Thyroid gland (tissue), 4 donors: ENCODE results near the gene ABO. TPM values are rescaled to one million over a fixed set of nuclear protein-coding genes. Genes with fewer than 3 reads are reported as not detected.
"Not testable (repeated sequence)": the region's sequence is repeated elsewhere in the genome, so short reads cannot be mapped to it uniquely, and the experiment has no call there.

ENCODE experiments used
- DNase-seq, 2 donors: peaks; one replicate each; pipeline ENCODE4 v3.0.0-alpha.2; 2019
- H3K27ac ChIP-seq, 3 donors: fragments of 200-600 bp; sonication (generic); 1 replicate in 2 of 3; 2 replicates in 1 of 3; pipeline ENCODE4 v1.5.1; 2016 to 2019; ENCODE audit warnings: mild to moderate bottlenecking in 1 of 3, moderate library complexity in 1 of 3
- H3K27me3 ChIP-seq: fragments of 200-600 bp; sonication (generic); one replicate; pipeline ENCODE4 v1.5.1; 2019
- H3K36me3 ChIP-seq, 2 donors: fragments of 200-600 bp; sonication (generic); one replicate each; pipeline ENCODE4 v1.5.1; 2016 to 2019
- H3K4me1 ChIP-seq, 2 donors: fragments of 200-600 bp; sonication (generic); one replicate each; pipeline ENCODE4 v1.5.1; 2017 to 2019
- H3K4me3 ChIP-seq, 3 donors: fragments of 200-600 bp; sonication (generic); replicated peaks in 1 of 3; 1 replicate in 2 of 3; 2 replicates in 1 of 3; pipeline ENCODE4 v1.5.1; 2016; ENCODE audit warnings: mild to moderate bottlenecking in 1 of 3
- H3K9me3 ChIP-seq: fragments of 200-600 bp; sonication (generic); one replicate; pipeline ENCODE4 v1.5.1; 2017
- CTCF ChIP-seq, 6 experiments: fragments of 200-600 bp in 3 of 6; fragments of 450-650 bp in 3 of 6; sonication (generic) in 3 of 6; IDR thresholded peaks; one replicate each; pipeline ENCODE4 v1.5.1; 2016 to 2019; ENCODE audit warnings: antibody characterized with exemption in 6 of 6, mild to moderate bottlenecking in 2 of 6, inconsistent platforms in 1 of 6, moderate library complexity in 1 of 6
- POLR2A ChIP-seq, 2 donors: fragments of 450-650 bp; IDR thresholded peaks; one replicate each; pipeline ENCODE4 v1.6.1; 2017; ENCODE audit warnings: antibody characterized with exemption in 2 of 2, mild to moderate bottlenecking in 2 of 2, moderate library complexity in 1 of 2
- WGBS, 2 donors: methylation state at CpG; one replicate each; pipeline ENCODE4 v1.1.5; 2017; 5-methylcytosine and 5-hydroxymethylcytosine counted together
- intact Hi-C: fragments of 100-400 bp; cut with DNase I; formaldehyde crosslinking; loops from one replicate; pipeline ENCODE4 v1.15.1; 2023
- total RNA-seq, 4 donors: library from RNA; depleted of rRNA; stranded (reverse); fragments of >200 nt; gene quantifications; one replicate each; pipeline ENCODE4 v1.2.3, GENCODE V29; 2016

The ABO gene
- total RNA-seq, 4 donors from 2014 or later: 15.7 to 32.6 (median 24.9) TPM

DNA sequence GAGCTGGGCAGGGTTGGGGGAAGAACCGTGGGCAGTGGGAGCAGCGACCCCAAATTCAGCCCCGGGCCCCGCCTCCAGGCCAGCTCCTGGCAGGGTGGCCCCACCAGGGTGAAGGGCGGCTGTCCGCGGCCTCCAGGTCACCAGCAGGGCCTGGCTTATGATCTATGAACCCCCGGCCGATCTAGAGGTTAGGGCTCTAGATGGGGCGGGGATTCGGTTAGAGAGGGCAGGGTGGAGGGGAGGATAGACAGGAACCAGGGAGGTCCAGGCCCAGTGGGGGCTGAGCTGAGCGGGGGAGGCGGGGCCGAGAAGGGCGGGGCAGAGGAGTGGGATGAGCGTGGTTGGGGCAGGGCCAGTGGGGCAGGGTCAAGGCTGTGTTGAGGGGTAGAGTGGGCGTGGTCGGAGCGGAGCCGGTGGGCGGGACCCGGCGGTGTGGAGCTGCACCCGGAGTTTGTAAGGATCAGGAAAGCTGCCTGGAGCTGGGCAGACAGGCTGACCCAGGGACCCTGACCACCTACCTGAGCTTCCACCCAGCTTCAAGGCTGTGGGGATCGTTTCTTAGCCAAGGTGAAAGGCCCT lies 36.6 kb downstream of the ABO start:
- H3K27ac ChIP-seq: peak overlapping the region; percentile 79 to 89 (median 89)
- intact Hi-C loops: loop anchor here (5.0 kb wide), 1 partner anchor 39 kb away; the partner anchor contains the start of gene ABO
- H3K4me3 ChIP-seq: no peak overlapping the region
- H3K36me3 ChIP-seq: no peaks in the 10 kb centered on the region
- no peaks in the 10 kb centered on the region for H3K27me3 ChIP-seq
- 14 to 24% methylated on average over 16 to 20 of the region's 25 CpGs for WGBS, 2 donors
- no peaks in the 10 kb centered on the region for H3K9me3 ChIP-seq
- H3K4me1 ChIP-seq: peaks cover 19 to 44% of the 10 kb centered on the region in 2 donors
- peak; percentile 92 to 97 for DNase-seq
- TF ChIP-seq CTCF (IDR thresholded peaks at IDR 0.05) (no peak), POLR2A (IDR thresholded peaks at IDR 0.05) (peak in 1 of 2 donors; percentile 71)

GRCh38 chr9:133237035-133237731 lies 37.8 kb downstream of the ABO start:
- DNase-seq: peak in 1 of 2 donors; percentile 21
- Histone ChIP-seq H3K27ac (peak overlapping the region; percentile 79 to 89 (median 89)), H3K4me1 (peaks cover 19 to 43% of the 10 kb centered on the region in 2 donors), H3K9me3 (no peaks in the 10 kb centered on the region), H3K27me3 (no peaks in the 10 kb centered on the region), H3K4me3 (no peak overlapping the region), H3K36me3 (no peaks in the 10 kb centered on the region)
- TF ChIP-seq POLR2A (IDR thresholded peaks at IDR 0.05) (no peak), CTCF (IDR thresholded peaks at IDR 0.05) (no peak)
- WGBS, 2 donors: 39 to 49% methylated on average over 17 of the region's 17 CpGs
- intact Hi-C loops: loop anchor here (5.0 kb wide), 1 partner anchor 40 kb away; the partner anchor contains the start of gene ABO

DNA sequence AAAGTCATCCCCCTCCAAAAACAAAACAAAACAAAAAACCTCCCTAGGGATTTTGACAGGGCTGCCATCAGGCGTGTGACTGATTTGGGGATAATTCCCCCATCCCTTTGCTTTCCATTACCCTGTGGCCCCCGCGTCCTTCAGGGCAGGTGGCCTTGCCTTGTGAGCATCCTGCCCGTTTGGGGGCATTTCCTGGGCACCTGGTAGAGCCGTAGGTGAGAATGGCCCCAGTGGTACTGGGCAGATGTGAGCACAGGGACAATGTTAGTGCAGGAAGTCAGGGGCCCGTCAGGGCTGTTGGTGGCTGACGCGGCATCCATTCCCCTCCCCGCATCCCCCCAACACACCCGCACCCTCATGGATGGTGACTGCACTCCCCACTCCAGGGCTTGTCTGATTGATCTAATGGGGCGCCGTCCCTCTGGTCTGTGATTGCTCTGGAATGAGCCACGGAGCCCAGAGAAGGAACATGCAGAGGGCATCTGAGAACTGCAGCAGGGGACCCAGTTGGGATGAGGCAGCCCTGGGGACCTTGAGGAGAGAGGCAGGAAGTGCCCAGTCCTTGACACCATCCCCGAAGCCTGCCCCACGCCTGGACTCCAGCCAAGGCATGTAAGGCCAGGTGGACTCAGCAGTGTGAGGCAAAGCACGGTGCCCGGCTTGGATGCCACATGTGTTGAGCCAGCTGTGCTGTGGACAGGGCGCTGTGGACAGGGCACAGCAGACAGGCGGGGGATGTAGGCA lies 38.5 kb downstream of the ABO start:
- Histone ChIP-seq H3K27ac (peak overlapping the region; percentile 25 to 89 (median 89)), H3K4me1 (peaks cover 19 to 40% of the 10 kb centered on the region in 2 donors)
- DNase-seq: peak; percentile 53 to 54
- H3K36me3 ChIP-seq, H3K9me3 ChIP-seq, H3K27me3 ChIP-seq, H3K4me3 ChIP-seq: not testable (repeated sequence)
- 80% methylated on average over 10 to 18 of the region's 19 CpGs for WGBS, 2 donors
- intact Hi-C loops: loop anchor here (5.0 kb wide), 1 partner anchor 41 kb away; the partner anchor contains the start of gene ABO

DNA sequence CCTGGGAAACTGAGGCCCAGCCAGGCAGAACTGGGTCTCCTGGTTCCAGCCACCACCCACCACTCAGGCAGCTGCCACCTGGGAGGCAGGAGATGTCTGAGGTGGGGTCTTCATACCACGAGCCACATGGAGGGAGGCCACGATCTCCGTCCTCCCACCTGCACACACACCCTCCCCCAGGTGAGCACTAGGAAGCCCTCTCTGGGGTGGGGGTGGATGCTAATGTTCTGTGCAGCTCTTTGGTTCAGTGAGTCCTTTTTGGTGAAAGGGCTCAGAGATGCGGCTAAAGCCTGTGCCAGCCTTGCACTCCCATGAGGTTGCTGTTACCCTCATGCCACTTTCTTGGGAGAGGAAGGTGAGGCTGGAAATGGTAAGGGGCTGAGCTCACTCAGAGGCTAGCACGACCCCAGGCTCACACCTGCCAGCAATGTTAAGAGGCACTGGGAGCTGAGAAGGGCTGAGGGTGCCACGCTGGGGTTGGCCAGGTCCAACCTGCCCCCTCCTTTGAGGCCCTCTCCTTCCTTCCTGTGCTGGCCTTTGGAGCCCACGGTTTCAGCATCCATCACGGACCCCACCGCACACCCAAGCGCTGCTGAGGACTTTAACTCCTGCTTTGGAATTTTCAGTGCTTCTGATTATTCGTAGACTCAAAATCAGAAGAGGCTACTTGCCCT lies 39.3 kb downstream of the ABO start:
- H3K36me3 ChIP-seq: no peaks in the 10 kb centered on the region
- intact Hi-C loops: loop anchor here (5.0 kb wide), 1 partner anchor 42 kb away; the partner anchor contains the start of gene ABO
- H3K9me3 ChIP-seq: no peaks in the 10 kb centered on the region
- WGBS, 2 donors: 89 to 93% methylated on average over 8 to 11 of the region's 11 CpGs
- H3K27ac ChIP-seq: no peak overlapping the region
- DNase-seq: no peak
- TF ChIP-seq CTCF (IDR thresholded peaks at IDR 0.05) (no peak), POLR2A (IDR thresholded peaks at IDR 0.05) (no peak)
- H3K4me1 ChIP-seq: peaks cover 19 to 32% of the 10 kb centered on the region in 2 donors
- no peaks in the 10 kb centered on the region for H3K27me3 ChIP-seq
- no peak overlapping the region for H3K4me3 ChIP-seq
